KOPT-K1 (cell line): ENCODE data around the gene HSPBP1.

Experiments used
- H3K27ac ChIP-seq: fragments of 200-600 bp; sonication (generic); 2 replicates; pipeline ENCODE4 v1.5.1; 2016; ENCODE audit warnings: antibody characterized with exemption, mild to moderate bottlenecking, low read depth, low read length; ENCODE audit not compliant: poor library complexity, severe bottlenecking
- H3K36me3 ChIP-seq: fragments of 200-600 bp; sonication (generic); 2 replicates; pipeline ENCODE4 v1.5.1; 2017; ENCODE audit warnings: antibody characterized with exemption, mild to moderate bottlenecking, low read length, moderate library complexity; ENCODE audit not compliant: insufficient read depth
- H3K9me3 ChIP-seq: fragments of 200-600 bp; sonication (generic); 2 replicates; pipeline ENCODE4 v1.5.1; 2017; ENCODE audit warnings: antibody characterized with exemption, low read length, mild to moderate bottlenecking; ENCODE audit not compliant: insufficient read depth, poor library complexity, severe bottlenecking

Gene HSPBP1

GRCh38 chr19:55245236-55245904 lies 34.5 kb downstream of the HSPBP1 start:
- no peaks in the 10 kb centered on the region for H3K9me3 ChIP-seq
- H3K27ac ChIP-seq, result no peak overlapping the region
- peaks cover 100% of the 10 kb centered on the region for H3K36me3 ChIP-seq

DNA sequence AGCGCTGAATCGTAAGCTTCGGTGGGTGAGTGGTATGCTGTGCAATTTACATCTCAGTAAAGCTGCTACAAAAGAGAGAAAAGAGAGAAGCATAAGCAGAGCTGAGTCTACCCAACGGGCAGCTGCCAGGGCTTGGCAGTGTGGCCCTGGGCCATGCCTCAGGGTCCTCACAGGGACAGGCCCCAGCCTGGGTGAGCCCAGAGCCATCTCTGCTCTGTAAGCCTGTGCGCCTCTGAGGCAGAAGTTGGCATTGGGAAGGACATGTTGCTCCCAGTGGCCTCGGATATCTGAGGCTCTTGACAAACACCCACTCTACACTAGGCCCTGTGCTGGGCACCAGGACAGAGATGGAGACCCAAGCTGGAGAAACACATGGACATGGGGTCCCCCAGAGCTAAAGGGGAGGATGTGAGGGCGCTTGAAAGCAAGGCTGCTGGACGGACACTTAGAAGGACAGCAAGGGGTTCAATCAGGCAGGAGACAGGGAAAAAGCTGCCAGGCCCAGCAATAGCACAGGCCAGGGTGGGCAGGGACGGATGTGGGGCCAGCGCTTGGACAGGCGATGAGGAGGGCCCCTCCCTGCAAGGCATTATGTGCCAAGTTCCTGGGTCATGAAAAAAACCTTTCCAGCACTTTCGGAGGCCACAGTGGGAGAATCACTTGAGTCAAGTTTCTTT lies 35.8 kb downstream of the HSPBP1 start:
- H3K9me3 ChIP-seq, result no peaks in the 10 kb centered on the region
- no peak overlapping the region for H3K27ac ChIP-seq
- H3K36me3 ChIP-seq, result peaks cover 100% of the 10 kb centered on the region

GRCh38 chr19:55242517-55242916 lies 37.4 kb downstream of the HSPBP1 start:
- Histone ChIP-seq H3K9me3 (no peaks in the 10 kb centered on the region), H3K27ac (no peak overlapping the region), H3K36me3 (peaks cover 100% of the 10 kb centered on the region)

GRCh38 chr19:55241935-55242464 lies 37.9 kb downstream of the HSPBP1 start:
- Histone ChIP-seq H3K27ac (no peak overlapping the region), H3K9me3 (no peaks in the 10 kb centered on the region), H3K36me3 (peaks cover 100% of the 10 kb centered on the region)

- Histone ChIP-seq H3K27ac (no peak overlapping the region), H3K9me3 (no peaks in the 10 kb centered on the region), H3K36me3 (peaks cover 100% of the 10 kb centered on the region)
Measured at GRCh38 chr19:55241143-55241934, 38.6 kb downstream of the HSPBP1 start.

DNA sequence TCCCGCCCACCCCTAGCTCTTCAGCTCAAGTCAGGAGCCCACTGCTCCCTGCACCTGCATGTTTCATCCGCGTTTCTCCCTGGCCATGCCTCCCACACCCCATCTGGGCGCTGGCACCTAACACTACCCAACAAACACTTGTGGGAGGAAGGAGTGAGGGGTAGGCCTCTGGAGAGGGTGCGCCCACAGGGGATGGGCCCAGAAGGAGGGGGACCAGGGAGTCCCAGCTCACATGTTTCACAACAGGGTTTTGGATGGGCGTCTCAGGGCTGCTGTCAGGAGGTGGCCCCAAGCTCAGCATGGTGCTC lies 39.2 kb downstream of the HSPBP1 start:
- Histone ChIP-seq H3K9me3 (no peaks in the 10 kb centered on the region), H3K27ac (no peak overlapping the region), H3K36me3 (peaks cover 100% of the 10 kb centered on the region)

- Histone ChIP-seq H3K27ac (no peak overlapping the region), H3K9me3 (no peaks in the 10 kb centered on the region), H3K36me3 (peaks cover 100% of the 10 kb centered on the region)
Measured at GRCh38 chr19:55239004-55239403, 40.9 kb downstream of the HSPBP1 start.

GRCh38 chr19:55238030-55238429 lies 41.9 kb downstream of the HSPBP1 start:
- Histone ChIP-seq H3K36me3 (peaks cover 100% of the 10 kb centered on the region), H3K27ac (no peak overlapping the region)

DNA sequence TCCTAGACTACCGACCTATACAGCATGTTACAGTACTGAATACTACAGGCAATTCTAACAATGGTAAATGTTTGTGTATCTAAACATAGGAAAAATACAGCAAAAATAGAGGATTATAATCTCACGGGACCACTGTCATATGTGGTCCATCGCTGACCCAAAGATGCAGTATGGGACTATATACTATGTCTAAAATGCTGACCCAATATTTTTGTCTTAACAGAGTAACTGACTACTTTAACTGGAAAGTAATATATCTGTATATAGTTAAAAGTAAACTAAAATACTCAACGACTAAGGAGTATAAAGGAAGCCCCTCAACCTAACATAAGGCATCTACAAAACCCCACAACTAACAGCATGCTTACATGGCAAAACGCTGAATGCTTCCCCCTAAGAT lies 46.9 kb downstream of the HSPBP1 start:
- Histone ChIP-seq H3K9me3 (no peaks in the 10 kb centered on the region), H3K36me3 (peaks cover 99% of the 10 kb centered on the region), H3K27ac (no peak overlapping the region)

More at GRCh38 chr19:55238030-55238429, 41.9 kb downstream of the HSPBP1 start:
- no peaks in the 10 kb centered on the region for H3K9me3 ChIP-seq

DNA sequence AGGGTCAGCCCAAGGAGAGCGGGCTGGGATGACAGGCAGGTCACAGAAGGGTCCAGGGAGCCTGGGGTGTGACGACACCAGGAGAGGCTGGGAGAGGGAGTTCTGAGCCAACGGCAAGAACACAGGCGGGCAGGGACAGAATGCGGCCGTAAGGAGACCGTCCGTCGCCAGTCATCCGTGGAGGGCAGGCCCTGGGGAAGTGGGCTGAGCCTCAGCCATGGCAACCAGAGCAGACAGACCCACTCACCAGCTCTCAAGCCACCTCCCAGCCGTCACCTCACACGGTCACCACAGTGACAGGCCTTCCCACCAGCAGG lies 47.7 kb downstream of the HSPBP1 start:
- H3K27ac ChIP-seq, result no peak overlapping the region
- no peaks in the 10 kb centered on the region for H3K9me3 ChIP-seq
- peaks cover 99% of the 10 kb centered on the region for H3K36me3 ChIP-seq

GRCh38 chr19:55231391-55232285 lies 48.3 kb downstream of the HSPBP1 start:
- Histone ChIP-seq H3K9me3 (no peaks in the 10 kb centered on the region), H3K36me3 (peaks cover 99% of the 10 kb centered on the region), H3K27ac (no peak overlapping the region)

DNA sequence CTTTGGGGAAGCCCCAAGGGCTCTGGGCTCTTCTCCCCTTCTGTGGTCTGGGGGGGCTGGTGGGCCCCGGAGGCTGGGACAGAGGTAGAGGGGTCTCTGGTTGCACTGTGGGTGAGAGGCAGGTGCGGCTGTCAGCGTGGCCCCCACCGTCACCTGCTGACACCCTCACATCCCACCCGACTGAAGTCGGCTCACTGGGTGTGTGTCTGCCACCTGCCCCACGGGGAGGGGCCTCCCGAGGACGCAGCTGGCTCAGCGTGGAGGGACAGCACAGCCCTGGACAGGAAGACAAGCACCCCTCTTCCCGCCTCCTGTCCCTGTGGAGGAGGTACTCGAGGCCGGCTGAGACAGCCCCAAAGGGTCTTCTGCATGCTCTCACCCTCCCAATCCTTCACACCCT lies 49.1 kb downstream of the HSPBP1 start:
- Histone ChIP-seq H3K27ac (no peak overlapping the region), H3K36me3 (peaks cover 99% of the 10 kb centered on the region), H3K9me3 (no peaks in the 10 kb centered on the region)

- Histone ChIP-seq H3K9me3 (no peaks in the 10 kb centered on the region), H3K27ac (no peak overlapping the region), H3K36me3 (peaks cover 99% of the 10 kb centered on the region)
Measured at GRCh38 chr19:55230329-55230728, 49.6 kb downstream of the HSPBP1 start.

DNA sequence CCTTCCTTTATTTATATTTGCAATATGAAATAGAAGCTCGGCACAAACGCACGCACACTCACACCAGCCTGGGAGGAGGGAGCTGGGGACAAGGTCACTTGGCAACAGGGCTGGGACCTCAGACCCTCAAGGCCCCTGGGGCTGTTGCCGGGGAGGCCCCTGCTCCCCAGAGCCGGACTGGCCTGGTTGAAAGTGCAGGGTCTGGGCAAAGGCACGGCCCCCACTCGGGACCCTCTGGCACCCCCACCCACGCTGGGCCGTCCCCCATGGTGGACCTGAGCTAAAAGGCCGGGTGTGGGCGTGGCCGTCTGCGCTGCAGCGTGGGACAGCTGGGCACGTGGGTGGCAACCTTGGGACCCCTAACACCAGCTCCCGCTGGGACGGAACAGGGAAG lies 50.1 kb downstream of the HSPBP1 start:
- H3K27ac ChIP-seq, result no peak overlapping the region
- no peaks in the 10 kb centered on the region for H3K9me3 ChIP-seq
- peaks cover 94% of the 10 kb centered on the region for H3K36me3 ChIP-seq
